Measurements from ENCODE around the gene ASB2. TPM values are rescaled to one million over a fixed set of nuclear protein-coding genes. Genes with fewer than 3 reads are reported as not detected.

The ASB2 gene
- total RNA-seq, 1 experiment from 2014 or later, result not detected

GRCh38 chr14:93955850-93956481, 20.4 kb downstream of the ASB2 start:
- no peaks in the 10 kb centered on the region for H3K9me2 ChIP-seq (ENCODE audit: insufficient read depth)
- H3K27ac ChIP-seq (ENCODE audit: low read depth, low read length), result no peak overlapping the region
- ATAC-seq (no peak), DNase-seq (ENCODE audit: low read depth, low spot score) (no peak)
- H3K9me3 ChIP-seq (ENCODE audit: control insufficient read depth in 1 of 2, insufficient read depth in 1 of 2, low read depth in 1 of 2, low read length in 2 of 2), result no peaks in the 10 kb centered on the region
- RAD21 ChIA-PET (ENCODE audit: low non-redundant PET in 1 of 2, low total read pairs in 2 of 2, uncharacterized antibody in 2 of 2, unreplicated experiment in 2 of 2), result no interaction called here
- no peaks in the 10 kb centered on the region for H3K27me3 ChIP-seq (ENCODE audit: insufficient read depth, low read length)
- no peaks in the 10 kb centered on the region for H3K79me2 ChIP-seq (ENCODE audit: insufficient read depth, low read length)
- POLR2A ChIA-PET, result no interaction called here
- no TSS peak for BruUV-seq (replicated peaks)
- H3K4me1 ChIP-seq (ENCODE audit: control insufficient read depth in 1 of 2, insufficient read depth in 2 of 2, low read length in 2 of 2), result peaks cover 31 to 89% of the 10 kb centered on the region in 2 experiments
- H3K4me3 ChIP-seq (replicated peaks in 1 of 2; ENCODE audit: low read depth in 1 of 2, low read length in 2 of 2), result no peak overlapping the region
- no peak overlapping the region for H2AFZ ChIP-seq (ENCODE audit: low read depth, low read length, poor library complexity, severe bottlenecking)
- intact Hi-C loops (cut with micrococcal nuclease), result no loop called here
- H3K36me3 ChIP-seq (ENCODE audit: control insufficient read depth in 1 of 2, insufficient read depth in 2 of 2, low read length in 2 of 2), result no peaks in the 10 kb centered on the region
- no peaks in the 10 kb centered on the region for H4K20me1 ChIP-seq (ENCODE audit: insufficient read depth)
- TF ChIP-seq ELF1 (IDR thresholded peaks at IDR 0.05; ENCODE audit: borderline replicate concordance, low read depth) (no peak), ZFX (IDR thresholded peaks at IDR 0.05) (no peak), CTCF (IDR thresholded peaks at IDR 0.05 in 2 of 3, conservative IDR thresholded peaks at IDR 0.05 in 1 of 3; ENCODE audit: borderline replicate concordance in 1 of 3, insufficient read depth in 1 of 3, low read depth in 2 of 3, low read length in 2 of 3) (no peak), POLR2A (IDR thresholded peaks at IDR 0.05; ENCODE audit: borderline replicate concordance, extremely low read depth, insufficient read depth, insufficient read length) (no peak), EZH2 (IDR thresholded peaks at IDR 0.05) (no peak), CEBPB (IDR thresholded peaks at IDR 0.05; ENCODE audit: low read depth) (no peak), ZBTB33 (IDR thresholded peaks at IDR 0.05; ENCODE audit: extremely low read depth, insufficient replicate concordance, low read length) (no peak)
- TF ChIP-seq, protein P1, sequence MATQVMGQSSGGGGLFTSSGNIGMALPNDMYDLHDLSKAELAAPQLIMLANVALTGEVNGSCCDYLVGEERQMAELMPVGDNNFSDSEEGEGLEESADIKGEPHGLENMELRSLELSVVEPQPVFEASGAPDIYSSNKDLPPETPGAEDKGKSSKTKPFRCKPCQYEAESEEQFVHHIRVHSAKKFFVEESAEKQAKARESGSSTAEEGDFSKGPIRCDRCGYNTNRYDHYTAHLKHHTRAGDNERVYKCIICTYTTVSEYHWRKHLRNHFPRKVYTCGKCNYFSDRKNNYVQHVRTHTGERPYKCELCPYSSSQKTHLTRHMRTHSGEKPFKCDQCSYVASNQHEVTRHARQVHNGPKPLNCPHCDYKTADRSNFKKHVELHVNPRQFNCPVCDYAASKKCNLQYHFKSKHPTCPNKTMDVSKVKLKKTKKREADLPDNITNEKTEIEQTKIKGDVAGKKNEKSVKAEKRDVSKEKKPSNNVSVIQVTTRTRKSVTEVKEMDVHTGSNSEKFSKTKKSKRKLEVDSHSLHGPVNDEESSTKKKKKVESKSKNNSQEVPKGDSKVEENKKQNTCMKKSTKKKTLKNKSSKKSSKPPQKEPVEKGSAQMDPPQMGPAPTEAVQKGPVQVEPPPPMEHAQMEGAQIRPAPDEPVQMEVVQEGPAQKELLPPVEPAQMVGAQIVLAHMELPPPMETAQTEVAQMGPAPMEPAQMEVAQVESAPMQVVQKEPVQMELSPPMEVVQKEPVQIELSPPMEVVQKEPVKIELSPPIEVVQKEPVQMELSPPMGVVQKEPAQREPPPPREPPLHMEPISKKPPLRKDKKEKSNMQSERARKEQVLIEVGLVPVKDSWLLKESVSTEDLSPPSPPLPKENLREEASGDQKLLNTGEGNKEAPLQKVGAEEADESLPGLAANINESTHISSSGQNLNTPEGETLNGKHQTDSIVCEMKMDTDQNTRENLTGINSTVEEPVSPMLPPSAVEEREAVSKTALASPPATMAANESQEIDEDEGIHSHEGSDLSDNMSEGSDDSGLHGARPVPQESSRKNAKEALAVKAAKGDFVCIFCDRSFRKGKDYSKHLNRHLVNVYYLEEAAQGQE (IDR thresholded peaks at IDR 0.05; ENCODE audit: low read depth), result no peak
- no peak overlapping the region for H3K9ac ChIP-seq (ENCODE audit: low read length)
- CTCF ChIA-PET, result no interaction called here
- H3K4me2 ChIP-seq (ENCODE audit: low read length), result no peak overlapping the region

Measured in HCT116 (cell line).